HG03432 (cell line): ENCODE data around the gene ALOX15B.
A peak's percentile ranks its signal among the peaks of the same experiment; 100 is the strongest.

Experiments
- ATAC-seq: cut with Tn5 transposase; IDR thresholded peaks from one replicate; pipeline ENCODE4 v1.9.1; 2021; ENCODE audit warnings: mild to moderate bottlenecking, moderate library complexity; ENCODE audit not compliant: unreplicated experiment

The ALOX15B gene, protein sequence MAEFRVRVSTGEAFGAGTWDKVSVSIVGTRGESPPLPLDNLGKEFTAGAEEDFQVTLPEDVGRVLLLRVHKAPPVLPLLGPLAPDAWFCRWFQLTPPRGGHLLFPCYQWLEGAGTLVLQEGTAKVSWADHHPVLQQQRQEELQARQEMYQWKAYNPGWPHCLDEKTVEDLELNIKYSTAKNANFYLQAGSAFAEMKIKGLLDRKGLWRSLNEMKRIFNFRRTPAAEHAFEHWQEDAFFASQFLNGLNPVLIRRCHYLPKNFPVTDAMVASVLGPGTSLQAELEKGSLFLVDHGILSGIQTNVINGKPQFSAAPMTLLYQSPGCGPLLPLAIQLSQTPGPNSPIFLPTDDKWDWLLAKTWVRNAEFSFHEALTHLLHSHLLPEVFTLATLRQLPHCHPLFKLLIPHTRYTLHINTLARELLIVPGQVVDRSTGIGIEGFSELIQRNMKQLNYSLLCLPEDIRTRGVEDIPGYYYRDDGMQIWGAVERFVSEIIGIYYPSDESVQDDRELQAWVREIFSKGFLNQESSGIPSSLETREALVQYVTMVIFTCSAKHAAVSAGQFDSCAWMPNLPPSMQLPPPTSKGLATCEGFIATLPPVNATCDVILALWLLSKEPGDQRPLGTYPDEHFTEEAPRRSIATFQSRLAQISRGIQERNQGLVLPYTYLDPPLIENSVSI

DNA sequence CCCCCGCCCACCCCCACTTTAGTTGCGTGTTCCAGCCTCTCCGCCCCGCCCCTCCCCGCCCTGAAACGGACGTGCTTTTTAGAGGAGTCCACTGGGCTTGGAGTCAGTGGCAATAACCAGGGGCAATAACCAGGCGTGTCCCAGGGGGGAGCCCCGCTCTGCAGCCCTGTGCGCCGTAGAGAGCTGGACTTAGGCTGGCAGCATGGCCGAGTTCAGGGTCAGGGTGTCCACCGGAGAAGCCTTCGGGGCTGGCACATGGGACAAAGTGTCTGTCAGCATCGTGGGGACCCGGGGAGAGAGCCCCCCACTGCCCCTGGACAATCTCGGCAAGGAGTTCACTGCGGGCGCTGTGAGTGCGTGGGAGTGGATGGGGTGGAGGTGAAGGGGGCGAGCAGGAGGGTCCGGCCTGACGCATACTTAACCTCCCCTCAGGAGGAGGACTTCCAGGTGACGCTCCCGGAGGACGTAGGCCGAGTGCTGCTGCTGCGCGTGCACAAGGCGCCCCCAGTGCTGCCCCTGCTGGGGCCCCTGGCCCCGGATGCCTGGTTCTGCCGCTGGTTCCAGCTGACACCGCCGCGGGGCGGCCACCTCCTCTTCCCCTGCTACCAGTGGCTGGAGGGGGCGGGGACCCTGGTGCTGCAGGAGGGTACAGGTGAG is at the start of gene ALOX15B:
Gene ALOX15B, plus strand, starts transcription at position 106 of the 657 bp plus-strand sequence. Its CDS starts 97 bp downstream, at position 203.
- no peak for ATAC-seq

DNA sequence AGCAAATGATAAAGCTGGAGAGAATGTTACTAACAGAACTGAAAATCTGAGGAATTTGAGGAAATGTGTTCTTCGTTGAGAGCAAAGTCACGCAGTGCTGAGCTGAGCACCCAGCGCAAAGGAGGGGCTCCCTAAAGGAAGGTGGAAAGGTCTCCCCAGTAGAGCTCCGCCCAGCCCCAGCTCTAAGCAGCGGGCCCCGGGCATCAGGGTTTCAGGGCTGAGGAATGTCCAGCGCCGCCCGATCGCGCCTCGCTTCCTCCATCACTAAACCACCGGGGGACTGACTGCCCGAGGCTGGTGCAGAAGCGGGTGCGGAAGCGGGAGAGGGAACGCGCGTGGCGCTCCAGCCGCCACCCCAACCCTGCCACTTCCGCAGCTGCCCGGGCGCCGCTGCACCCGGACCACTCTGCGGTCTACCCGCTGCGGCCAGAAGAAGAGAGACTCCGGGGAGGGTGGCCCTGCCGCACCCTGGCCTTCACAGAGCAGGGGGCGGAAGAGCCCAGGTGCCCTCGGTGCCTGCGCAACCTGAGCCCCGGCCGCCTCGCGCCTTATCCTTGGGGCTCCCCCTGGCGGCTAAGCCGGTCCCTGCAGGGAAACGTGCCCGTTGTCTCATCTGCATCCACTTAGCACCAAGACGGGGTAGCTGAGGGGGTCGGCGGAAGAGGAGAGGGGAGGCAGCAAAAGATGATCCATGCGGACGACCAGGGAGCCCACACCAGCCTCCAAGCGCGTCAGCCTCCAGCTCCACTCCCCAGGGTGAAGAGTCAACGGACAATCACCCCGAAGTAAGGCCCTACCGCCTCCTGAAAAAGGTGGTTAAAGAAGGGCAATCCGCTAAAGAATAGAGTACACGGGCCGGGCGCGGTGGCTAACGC is 48.8 kb upstream of the ALOX15B start:
- ATAC-seq: peak; percentile 80

GRCh38 chr17:7992516-7992915 is 46.3 kb upstream of the ALOX15B start:
- ATAC-seq: no peak

- no peak for ATAC-seq
These were observed 45.9 kb upstream of the ALOX15B start for GRCh38 chr17:7992924-7993323.

DNA sequence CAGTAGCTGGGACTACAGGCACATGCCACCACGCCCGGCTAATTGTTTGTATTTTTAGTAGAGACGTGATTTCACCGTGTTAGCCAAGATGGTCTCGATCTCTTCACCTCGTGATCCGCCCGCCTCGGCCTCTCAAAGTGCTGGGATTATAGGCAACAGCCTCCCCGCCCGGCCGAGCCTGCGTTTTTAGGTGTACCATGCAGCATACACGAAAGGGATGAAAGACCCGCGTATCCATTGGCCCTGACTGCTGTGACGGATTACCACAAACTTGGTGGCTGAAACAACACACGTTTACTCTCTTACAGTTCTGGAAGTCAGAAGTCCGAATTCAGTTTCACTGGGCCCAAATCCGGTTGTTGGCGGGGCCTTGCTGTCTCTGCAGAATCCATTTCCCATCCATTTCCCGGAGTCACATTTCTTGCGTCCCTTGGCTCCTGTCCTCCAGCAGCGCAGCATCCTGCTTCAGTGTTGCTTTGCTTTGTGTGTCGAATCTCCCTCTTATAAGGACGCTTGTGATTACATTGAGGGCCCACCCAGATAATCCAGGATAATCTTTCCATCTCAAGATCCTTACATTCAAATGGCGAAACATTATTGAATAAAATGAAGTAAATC is 44.8 kb upstream of the ALOX15B start:
- no peak for ATAC-seq

DNA sequence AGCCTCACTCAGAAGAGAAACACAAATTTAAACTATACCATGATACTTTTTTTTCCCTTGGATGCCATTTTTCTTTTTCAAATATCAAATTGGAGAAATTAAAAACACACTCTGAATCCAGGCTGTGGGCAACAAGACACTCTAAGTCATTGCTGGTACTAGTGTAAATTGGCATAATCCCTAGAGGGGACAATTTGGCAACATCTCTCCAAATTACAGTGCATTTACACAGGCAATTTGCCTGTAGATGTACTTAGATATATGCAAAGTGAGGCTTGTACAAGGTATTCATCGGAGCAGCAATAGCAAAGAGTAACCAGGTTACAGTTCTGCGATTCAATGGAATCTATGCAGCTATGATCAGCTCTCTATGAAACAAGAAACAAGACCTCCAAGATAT is 43.1 kb upstream of the ALOX15B start:
- no peak for ATAC-seq

- ATAC-seq: no peak
These were observed 41.7 kb upstream of the ALOX15B start for GRCh38 chr17:7997186-7997585.

DNA sequence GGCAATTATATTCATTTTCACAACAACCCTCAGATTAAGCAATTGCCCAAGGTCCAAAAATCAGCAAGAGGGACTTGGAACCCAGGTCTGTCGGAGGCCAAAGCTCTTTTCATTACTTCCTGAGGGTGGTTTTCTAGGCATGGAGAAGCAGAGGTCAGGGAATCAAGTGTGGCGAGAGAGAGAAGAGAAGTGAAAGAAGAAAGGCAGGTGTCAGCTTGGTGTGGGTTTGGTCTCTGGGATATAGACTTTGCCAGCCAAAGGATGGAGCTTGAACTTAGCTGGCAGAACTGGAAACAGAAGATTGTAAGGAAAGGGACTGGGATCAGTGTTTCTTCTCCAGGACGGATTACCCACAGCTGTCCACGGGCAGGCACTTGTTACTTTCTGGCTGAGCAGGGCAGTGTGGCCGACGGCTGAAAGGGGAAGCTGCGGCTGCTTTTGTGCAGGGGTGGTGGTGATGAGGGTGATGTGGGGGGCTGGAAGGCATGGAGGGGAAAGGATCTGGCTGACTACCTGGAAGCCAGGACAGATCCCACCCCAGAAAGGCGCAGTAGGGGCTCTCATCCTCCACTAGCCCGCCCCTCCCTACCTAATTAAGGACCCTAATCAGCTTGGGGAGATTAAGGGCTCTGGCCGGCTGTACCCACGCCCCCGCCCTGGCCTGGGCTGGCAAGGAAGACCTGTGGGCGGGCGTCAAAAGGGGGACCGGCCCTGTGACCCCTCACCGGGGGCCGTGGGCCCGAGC is 36.7 kb upstream of the ALOX15B start, which contains the start of gene GUCY2D:
Gene GUCY2D, plus strand, starts transcription at position 640 of the 745 bp plus-strand sequence. CDS start 433 bp downstream, outside the sequence.
- ATAC-seq: no peak

GRCh38 chr17:8002721-8003593 is 35.9 kb upstream of the ALOX15B start:
- no peak for ATAC-seq

DNA sequence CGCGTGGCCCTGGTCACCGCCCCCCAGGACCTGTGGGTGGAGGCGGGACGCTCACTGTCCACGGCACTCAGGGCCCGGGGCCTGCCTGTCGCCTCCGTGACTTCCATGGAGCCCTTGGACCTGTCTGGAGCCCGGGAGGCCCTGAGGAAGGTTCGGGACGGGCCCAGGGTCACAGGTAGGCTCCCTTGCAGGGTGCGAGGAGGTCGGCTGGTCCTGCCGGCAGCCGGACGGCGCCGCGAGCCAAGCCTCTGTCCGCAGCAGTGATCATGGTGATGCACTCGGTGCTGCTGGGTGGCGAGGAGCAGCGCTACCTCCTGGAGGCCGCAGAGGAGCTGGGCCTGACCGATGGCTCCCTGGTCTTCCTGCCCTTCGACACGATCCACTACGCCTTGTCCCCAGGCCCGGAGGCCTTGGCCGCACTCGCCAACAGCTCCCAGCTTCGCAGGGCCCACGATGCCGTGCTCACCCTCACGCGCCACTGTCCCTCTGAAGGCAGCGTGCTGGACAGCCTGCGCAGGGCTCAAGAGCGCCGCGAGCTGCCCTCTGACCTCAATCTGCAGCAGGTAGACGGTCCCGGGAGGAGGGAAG is 35.2 kb upstream of the ALOX15B start:
- no peak for ATAC-seq

DNA sequence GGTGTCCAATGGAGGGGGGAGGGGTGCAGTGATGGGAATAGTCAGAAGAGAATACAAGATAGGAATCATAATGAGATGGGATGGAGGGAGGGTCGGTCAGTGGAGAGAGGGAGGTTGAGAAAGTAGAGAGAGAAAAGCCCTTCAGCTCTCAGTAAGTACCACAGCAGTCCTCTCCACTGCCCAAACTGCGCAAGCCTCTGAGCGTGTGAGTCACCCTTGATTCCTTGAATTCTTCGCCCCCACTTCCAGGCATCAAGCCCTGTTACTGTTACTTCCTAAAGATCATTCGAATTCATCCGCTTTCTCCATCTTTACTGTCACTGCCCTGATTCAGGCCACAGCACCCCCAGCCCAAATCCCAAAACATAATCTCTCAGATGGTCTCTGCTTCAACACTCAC is 34.0 kb upstream of the ALOX15B start:
- ATAC-seq: no peak

- no peak for ATAC-seq
These were observed 33.5 kb upstream of the ALOX15B start for GRCh38 chr17:8005357-8005756.

- ATAC-seq: no peak
These were observed 32.7 kb upstream of the ALOX15B start for GRCh38 chr17:8005967-8006730.

DNA sequence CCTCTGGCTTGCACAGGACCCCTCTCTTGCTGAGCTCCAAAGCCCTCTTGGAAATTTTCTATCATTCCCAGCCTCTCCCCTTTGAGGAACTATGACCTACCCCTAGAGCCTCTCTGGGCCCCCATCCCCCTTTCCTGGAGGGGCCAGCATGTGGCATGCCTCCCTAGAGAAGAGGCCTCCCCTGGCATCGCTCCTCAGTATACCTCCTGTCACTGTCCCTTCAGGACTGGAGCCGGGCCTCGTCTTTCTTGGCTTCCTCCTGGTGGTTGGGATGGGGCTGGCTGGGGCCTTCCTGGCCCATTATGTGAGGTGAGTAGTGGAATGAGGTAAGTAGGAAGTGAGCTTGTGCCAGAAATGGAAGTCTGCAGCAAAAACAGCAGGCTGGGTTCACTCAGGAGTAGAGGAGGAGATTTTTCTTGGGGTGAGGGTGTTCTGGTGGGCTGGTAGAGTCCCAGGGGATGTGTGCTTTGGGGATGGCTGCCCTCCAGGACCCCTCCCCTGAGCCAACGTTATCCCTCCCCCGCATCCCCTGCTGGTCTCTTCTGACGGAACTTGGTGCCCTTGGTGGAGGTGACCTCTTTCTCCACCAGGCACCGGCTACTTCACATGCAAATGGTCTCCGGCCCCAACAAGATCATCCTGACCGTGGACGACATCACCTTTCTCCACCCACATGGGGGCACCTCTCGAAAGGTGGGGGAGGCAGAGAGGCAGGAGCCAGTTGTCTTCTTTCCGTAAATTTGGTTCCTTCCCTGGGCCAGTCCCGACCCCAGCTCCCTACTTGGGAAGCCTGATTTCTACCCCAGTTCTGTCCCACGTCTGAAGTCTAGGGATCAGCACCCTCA is 31.8 kb upstream of the ALOX15B start:
- ATAC-seq: no peak

GRCh38 chr17:8007836-8008235 is 31.0 kb upstream of the ALOX15B start:
- no peak for ATAC-seq

- ATAC-seq: no peak
These were observed 26.7 kb upstream of the ALOX15B start for GRCh38 chr17:8012045-8012580.
